HCT116 (cell line): Measurements from ENCODE around the gene FMN2. TPM values are rescaled to one million over a fixed set of nuclear protein-coding genes. Genes with fewer than 3 reads are reported as not detected.

Experiments
- ATAC-seq: fragments of 200-7000 bp; cut with Tn5 transposase; 2 replicates; pipeline ENCODE4 v1.9.1; 2020; ENCODE audit warnings: mild to moderate bottlenecking, moderate library complexity
- BruUV-seq: library from RNA; stranded (reverse); fragments of 400-500 nt; replicated peaks from 2 replicates; lab custom pipeline; 2021; lab: Mats Ljungman, UMichigan
- CTCF ChIA-PET: fragments of 300-600 bp; sonication (Branson Sonifier 250); formaldehyde crosslinking; loops from one replicate; lab custom pipeline; 2021; ENCODE audit warnings: antibody characterized with exemption; lab: Charles Lee
- POLR2A ChIA-PET: fragments of 300-600, 350-600 bp; sonication (Branson Sonifier 250); formaldehyde crosslinking; loops from one replicate; lab custom pipeline; 2021; ENCODE audit warnings: antibody characterized with exemption; lab: Charles Lee
- RAD21 ChIA-PET, 2 experiments: fragments of 300-600 bp; sonication (Branson Sonifier 250); formaldehyde crosslinking; loops; one replicate each; lab custom pipeline; 2023; ENCODE audit warnings: low total read pairs in 2 of 2; ENCODE audit not compliant: uncharacterized antibody in 2 of 2, unreplicated experiment in 2 of 2, low non-redundant PET in 1 of 2; lab: Charles Lee
- DNase-seq: peaks from one replicate; pipeline ENCODE4 v3.0.0-alpha.2; 2010; ENCODE audit warnings: low read depth, low spot score
- H2AFZ ChIP-seq: fragments of 200-600 bp; shearing (Covaris generic), sonication (generic); 2 replicates; pipeline ENCODE4 v1.6.1; 2017; ENCODE audit warnings: low read depth, mixed run types, mixed read lengths, antibody characterized with exemption, low read length; ENCODE audit not compliant: poor library complexity, severe bottlenecking
- H3K27ac ChIP-seq: 2 replicates; pipeline ENCODE4 v1.5.1; 2012; ENCODE audit warnings: low read depth, low read length
- H3K27me3 ChIP-seq: fragments of 200-600 bp; sonication (generic); 2 replicates; pipeline ENCODE4 v1.6.1; 2016; ENCODE audit warnings: mixed run types, low read length, mixed read lengths; ENCODE audit not compliant: insufficient read depth
- H3K36me3 ChIP-seq, 2 experiments: fragments of 200-500 bp in 1 of 2; fragments of 200-600 bp in 1 of 2; sonication (Bioruptor generic) in 1 of 2; sonication (generic) in 1 of 2; 2 replicates each; pipeline versions ENCODE4 v1.5.1 to v1.6.1; 2014 to 2016; ENCODE audit warnings: low read length in 2 of 2, inconsistent platforms in 1 of 2, mixed read lengths in 1 of 2, mixed run types in 1 of 2; ENCODE audit not compliant: insufficient read depth in 2 of 2, control insufficient read depth in 1 of 2
- H3K4me1 ChIP-seq, 2 experiments: fragments of 200-600 bp in 1 of 2; sonication (generic) in 1 of 2; 2 replicates each; pipeline versions ENCODE4 v1.5.1 to v1.6.1; 2012 to 2017; ENCODE audit warnings: low read length in 2 of 2, inconsistent platforms in 1 of 2, mild to moderate bottlenecking in 1 of 2, mixed read lengths in 1 of 2, mixed run types in 1 of 2, moderate library complexity in 1 of 2; ENCODE audit not compliant: insufficient read depth in 2 of 2, control insufficient read depth in 1 of 2
- H3K4me2 ChIP-seq: fragments of 200-600 bp; sonication (generic); 2 replicates; pipeline ENCODE4 v1.6.1; 2017; ENCODE audit warnings: mixed run types, low read length, mixed read lengths
- H3K4me3 ChIP-seq, 2 experiments: fragments of 200-600 bp in 1 of 2; sonication (generic) in 1 of 2; replicated peaks in 1 of 2; 2 replicates each; pipeline ENCODE4 v1.5.1; 2011 to 2016; ENCODE audit warnings: low read length in 2 of 2, control low read depth in 1 of 2, low read depth in 1 of 2, mild to moderate bottlenecking in 1 of 2, mixed read lengths in 1 of 2, mixed run types in 1 of 2
- H3K79me2 ChIP-seq: fragments of 200-600 bp; sonication (generic); 2 replicates; pipeline ENCODE4 v1.6.1; 2017; ENCODE audit warnings: mild to moderate bottlenecking, mixed run types, low read length, moderate library complexity, mixed read lengths; ENCODE audit not compliant: insufficient read depth
- H3K9ac ChIP-seq: fragments of 200-600 bp; sonication (generic); 2 replicates; pipeline ENCODE4 v1.6.1; 2016; ENCODE audit warnings: low read length, mixed read lengths
- H3K9me2 ChIP-seq: fragments of 200-600 bp; sonication (generic), shearing (Covaris generic); 2 replicates; pipeline ENCODE4 v1.6.1; 2017; ENCODE audit warnings: mixed run types, mild to moderate bottlenecking, moderate library complexity; ENCODE audit not compliant: insufficient read depth
- H3K9me3 ChIP-seq, 2 experiments: fragments of 200-500 bp in 1 of 2; fragments of 200-600 bp in 1 of 2; sonication (Bioruptor generic) in 1 of 2; sonication (generic) in 1 of 2; 2 replicates each; pipeline ENCODE4 v1.6.1; 2014 to 2017; ENCODE audit warnings: low read length in 2 of 2, mixed read lengths in 2 of 2, inconsistent platforms in 1 of 2, low read depth in 1 of 2, mild to moderate bottlenecking in 1 of 2, mixed run types in 1 of 2, moderate library complexity in 1 of 2; ENCODE audit not compliant: control insufficient read depth in 1 of 2, insufficient read depth in 1 of 2
- H4K20me1 ChIP-seq: fragments of 200-600 bp; sonication (generic), shearing (Covaris generic); 2 replicates; pipeline ENCODE4 v1.6.1; 2017; ENCODE audit warnings: mixed run types, mild to moderate bottlenecking, moderate library complexity; ENCODE audit not compliant: insufficient read depth
- CBX3 ChIP-seq: IDR thresholded peaks from 2 replicates; pipeline ENCODE4 v1.6.1; 2012; ENCODE audit warnings: low read depth
- CEBPB ChIP-seq: IDR thresholded peaks from 2 replicates; pipeline ENCODE4 v1.6.1; 2012; ENCODE audit warnings: low read depth
- EZH2phosphoT487 ChIP-seq: fragments of 200-600 bp; IDR thresholded peaks from 2 replicates; pipeline ENCODE4 v1.6.1; 2018; ENCODE audit warnings: antibody characterized with exemption, borderline replicate concordance
- FOSL1 ChIP-seq: IDR thresholded peaks from 2 replicates; pipeline ENCODE4 v1.6.1; 2012; ENCODE audit warnings: low read depth
- JUND ChIP-seq: IDR thresholded peaks from 2 replicates; pipeline ENCODE4 v1.6.1; 2012
- POLR2A ChIP-seq: IDR thresholded peaks from 2 replicates; pipeline ENCODE4 v1.7.0; 2011; ENCODE audit warnings: borderline replicate concordance; ENCODE audit not compliant: insufficient read depth, insufficient read length; ENCODE audit errors: extremely low read depth
- POLR2AphosphoS5 ChIP-seq: IDR thresholded peaks from 2 replicates; pipeline ENCODE4 v1.6.1; 2011; ENCODE audit warnings: mild to moderate bottlenecking, low read depth, low read length, moderate library complexity
- REST ChIP-seq: IDR thresholded peaks from 2 replicates; pipeline ENCODE4 v1.6.1; 2012; ENCODE audit warnings: low read depth
- SIN3A ChIP-seq: IDR thresholded peaks from 2 replicates; pipeline ENCODE4 v1.6.1; 2012; ENCODE audit warnings: low read depth
- SRF ChIP-seq: IDR thresholded peaks from 2 replicates; pipeline ENCODE4 v1.6.1; 2012; ENCODE audit warnings: low read depth
- ZFX ChIP-seq: fragments of 450-650 bp; IDR thresholded peaks from 2 replicates; pipeline ENCODE4 v1.6.1; 2017
- ZNF274 ChIP-seq: fragments of 200-500 bp; sonication (Bioruptor generic); IDR thresholded peaks from 2 replicates; pipeline ENCODE4 v1.6.1; 2014; ENCODE audit warnings: mild to moderate bottlenecking, low read depth, low read length, inconsistent platforms
- intact Hi-C: fragments of 100-400 bp; cut with micrococcal nuclease; formaldehyde crosslinking; loops from 2 replicates; pipeline ENCODE4 v1.10.0; 2022
- total RNA-seq: library from RNA; stranded (reverse); gene quantifications from one replicate; pipeline ENCODE4 v1.2.1, GENCODE V29; 2021; ENCODE audit not compliant: unreplicated experiment
- TF ChIP-seq, protein P1 (sequence below): IDR thresholded peaks from 2 replicates; pipeline ENCODE4 v1.6.1; 2012
- TF ChIP-seq, protein P2 (sequence below), 3 experiments: fragments of 200-600 bp in 1 of 3; sonication (generic) in 1 of 3; IDR thresholded peaks in 2 of 3; conservative IDR thresholded peaks in 1 of 3; 2 replicates each; pipeline ENCODE4 v1.5.1; 2012 to 2017; ENCODE audit warnings: low read depth in 2 of 3, low read length in 2 of 3, antibody characterized with exemption in 1 of 3, borderline replicate concordance in 1 of 3, control low read depth in 1 of 3, mild to moderate bottlenecking in 1 of 3, mixed read lengths in 1 of 3, mixed run types in 1 of 3, moderate library complexity in 1 of 3; ENCODE audit not compliant: insufficient read depth in 1 of 3
- TF ChIP-seq, protein P3 (sequence below): IDR thresholded peaks from 2 replicates; pipeline ENCODE4 v1.6.1; 2011; ENCODE audit warnings: mild to moderate bottlenecking, low read length, moderate library complexity; ENCODE audit not compliant: insufficient replicate concordance; ENCODE audit errors: extremely low read depth

FMN2 gene
- total RNA-seq, 1 experiment from 2014 or later, result not detected

DNA sequence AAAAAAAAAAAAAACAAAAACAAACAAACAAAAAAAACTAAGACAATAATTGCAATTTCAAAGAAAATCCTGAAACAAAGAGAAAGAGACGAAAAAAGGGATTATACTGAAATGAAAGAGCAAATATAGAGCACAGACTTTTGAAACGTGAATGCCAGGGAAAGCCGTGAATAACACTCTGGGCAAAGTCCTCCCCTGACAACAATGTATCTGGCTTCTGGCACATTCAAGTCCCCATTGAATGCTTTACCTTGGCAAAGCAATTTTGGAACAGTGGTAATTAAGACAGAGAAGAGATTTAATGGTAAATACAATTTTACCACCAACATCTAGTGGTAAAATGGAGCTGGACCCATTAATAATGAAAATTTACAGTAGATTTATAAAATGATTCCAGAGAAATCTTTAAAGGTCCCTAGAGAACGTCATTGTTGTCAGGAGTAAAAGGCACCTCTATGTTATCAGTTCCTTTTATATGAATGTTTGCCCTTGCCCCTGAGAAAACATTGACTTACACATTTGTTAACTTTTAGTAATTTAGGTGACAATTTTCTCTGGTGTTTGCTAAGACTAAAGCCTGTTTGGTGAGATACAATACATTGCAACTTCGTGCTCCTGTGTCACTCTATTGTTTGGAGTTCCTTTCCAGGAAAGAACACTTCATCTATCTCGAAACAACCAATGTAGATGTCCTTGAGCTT lies 430.6 kb downstream of the FMN2 start:
- DNase-seq, result no peak
- no peaks in the 10 kb centered on the region for H3K27me3 ChIP-seq
- H3K9me3 ChIP-seq, result peaks cover 6 to 9% of the 10 kb centered on the region in 2 experiments; a peak in 2 of 4 replicates
- no peak overlapping the region for H3K9ac ChIP-seq
- H3K4me2 ChIP-seq, result no peak overlapping the region
- no peak for ATAC-seq
- H3K4me1 ChIP-seq, result no peaks in the 10 kb centered on the region
- H3K36me3 ChIP-seq, result no peaks in the 10 kb centered on the region
- no peaks in the 10 kb centered on the region for H3K79me2 ChIP-seq
- H2AFZ ChIP-seq, result no peak overlapping the region
- CTCF ChIA-PET, result no interaction called here
- no peaks in the 10 kb centered on the region for H3K9me2 ChIP-seq
- TF ChIP-seq JUND (no peak), FOSL1 (no peak), EZH2phosphoT487 (no peak), POLR2A (no peak), SIN3A (no peak), CEBPB (no peak), ZNF274 (no peak), POLR2AphosphoS5 (no peak), ZFX (no peak), SRF (no peak), REST (no peak), CBX3 (no peak)
- TF ChIP-seq, protein P1, sequence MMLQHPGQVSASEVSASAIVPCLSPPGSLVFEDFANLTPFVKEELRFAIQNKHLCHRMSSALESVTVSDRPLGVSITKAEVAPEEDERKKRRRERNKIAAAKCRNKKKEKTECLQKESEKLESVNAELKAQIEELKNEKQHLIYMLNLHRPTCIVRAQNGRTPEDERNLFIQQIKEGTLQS, result no peak
- TF ChIP-seq, protein P2, sequence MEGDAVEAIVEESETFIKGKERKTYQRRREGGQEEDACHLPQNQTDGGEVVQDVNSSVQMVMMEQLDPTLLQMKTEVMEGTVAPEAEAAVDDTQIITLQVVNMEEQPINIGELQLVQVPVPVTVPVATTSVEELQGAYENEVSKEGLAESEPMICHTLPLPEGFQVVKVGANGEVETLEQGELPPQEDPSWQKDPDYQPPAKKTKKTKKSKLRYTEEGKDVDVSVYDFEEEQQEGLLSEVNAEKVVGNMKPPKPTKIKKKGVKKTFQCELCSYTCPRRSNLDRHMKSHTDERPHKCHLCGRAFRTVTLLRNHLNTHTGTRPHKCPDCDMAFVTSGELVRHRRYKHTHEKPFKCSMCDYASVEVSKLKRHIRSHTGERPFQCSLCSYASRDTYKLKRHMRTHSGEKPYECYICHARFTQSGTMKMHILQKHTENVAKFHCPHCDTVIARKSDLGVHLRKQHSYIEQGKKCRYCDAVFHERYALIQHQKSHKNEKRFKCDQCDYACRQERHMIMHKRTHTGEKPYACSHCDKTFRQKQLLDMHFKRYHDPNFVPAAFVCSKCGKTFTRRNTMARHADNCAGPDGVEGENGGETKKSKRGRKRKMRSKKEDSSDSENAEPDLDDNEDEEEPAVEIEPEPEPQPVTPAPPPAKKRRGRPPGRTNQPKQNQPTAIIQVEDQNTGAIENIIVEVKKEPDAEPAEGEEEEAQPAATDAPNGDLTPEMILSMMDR (IDR thresholded peaks at IDR 0.05 in 2 of 3, conservative IDR thresholded peaks at IDR 0.05 in 1 of 3; ENCODE audit: borderline replicate concordance in 1 of 3, insufficient read depth in 1 of 3, low read depth in 2 of 3, low read length in 2 of 3), result no peak
- TF ChIP-seq, protein P3, sequence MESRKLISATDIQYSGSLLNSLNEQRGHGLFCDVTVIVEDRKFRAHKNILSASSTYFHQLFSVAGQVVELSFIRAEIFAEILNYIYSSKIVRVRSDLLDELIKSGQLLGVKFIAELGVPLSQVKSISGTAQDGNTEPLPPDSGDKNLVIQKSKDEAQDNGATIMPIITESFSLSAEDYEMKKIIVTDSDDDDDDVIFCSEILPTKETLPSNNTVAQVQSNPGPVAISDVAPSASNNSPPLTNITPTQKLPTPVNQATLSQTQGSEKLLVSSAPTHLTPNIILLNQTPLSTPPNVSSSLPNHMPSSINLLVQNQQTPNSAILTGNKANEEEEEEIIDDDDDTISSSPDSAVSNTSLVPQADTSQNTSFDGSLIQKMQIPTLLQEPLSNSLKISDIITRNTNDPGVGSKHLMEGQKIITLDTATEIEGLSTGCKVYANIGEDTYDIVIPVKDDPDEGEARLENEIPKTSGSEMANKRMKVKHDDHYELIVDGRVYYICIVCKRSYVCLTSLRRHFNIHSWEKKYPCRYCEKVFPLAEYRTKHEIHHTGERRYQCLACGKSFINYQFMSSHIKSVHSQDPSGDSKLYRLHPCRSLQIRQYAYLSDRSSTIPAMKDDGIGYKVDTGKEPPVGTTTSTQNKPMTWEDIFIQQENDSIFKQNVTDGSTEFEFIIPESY, result no peak
- BruUV-seq, result no TSS peak
- RAD21 ChIA-PET, result no interaction called here
- POLR2A ChIA-PET, result no interaction called here
- H4K20me1 ChIP-seq, result no peaks in the 10 kb centered on the region
- no peak overlapping the region for H3K27ac ChIP-seq
- H3K4me3 ChIP-seq, result no peak overlapping the region
- intact Hi-C loops, result no loop called here
